SH-SY5Y (cell line): Measurements from ENCODE around the gene CHMP2A.

ENCODE experiments used
- GATA2 ChIP-seq: IDR thresholded peaks from 2 replicates; pipeline ENCODE4 v1.6.1; 2011; ENCODE audit warnings: mild to moderate bottlenecking, low read depth, low read length
- GATA3 ChIP-seq: IDR thresholded peaks from 2 replicates; pipeline ENCODE4 v1.6.1; 2011; ENCODE audit warnings: low read depth, mild to moderate bottlenecking, low read length, moderate library complexity

DNA sequence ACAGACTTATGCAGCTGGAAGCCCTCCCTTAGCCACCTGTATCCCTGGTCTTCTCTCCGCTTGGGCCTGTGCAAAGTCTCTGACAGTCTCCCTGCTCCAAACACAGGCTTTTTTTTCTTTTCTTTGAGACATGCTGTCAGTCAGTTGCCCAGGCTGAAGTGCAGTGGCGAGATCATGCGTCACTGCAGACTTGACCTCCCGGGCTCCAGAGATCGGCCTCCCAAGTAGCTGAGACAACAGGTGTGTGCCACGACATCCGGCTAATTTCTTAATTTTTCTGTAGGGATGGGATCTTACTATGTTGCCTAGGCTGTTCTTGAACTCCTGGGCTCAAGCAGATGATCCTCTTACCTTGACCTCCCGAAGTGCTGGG lies 16.7 kb upstream of the CHMP2A start:
- no peak for TF ChIP-seq GATA2
- no peak for TF ChIP-seq GATA3
